Skeletal muscle tissue (tissue), 4 donors: ENCODE measurements around the gene ARHGEF6. TPM values are rescaled to one million over a fixed set of nuclear protein-coding genes. Genes with fewer than 3 reads are reported as not detected.
"Not testable (repeated sequence)": the region's sequence is repeated elsewhere in the genome, so short reads cannot be mapped to it uniquely, and the experiment has no call there.

ENCODE experiments used
- H3K27ac ChIP-seq: one replicate; pipeline ENCODE4 v1.7.0; 2013; ENCODE audit warnings: mild to moderate bottlenecking, low read depth, low read length, inconsistent platforms
- H3K27me3 ChIP-seq, 3 donors: one replicate each; pipeline ENCODE4 v1.7.0; 2013; ENCODE audit warnings: low read length in 3 of 3; ENCODE audit not compliant: control insufficient read depth in 3 of 3, insufficient read depth in 3 of 3
- H3K36me3 ChIP-seq, 3 donors: one replicate each; pipeline ENCODE4 v1.7.0; 2013; ENCODE audit warnings: low read length in 3 of 3; ENCODE audit not compliant: control insufficient read depth in 3 of 3, insufficient read depth in 3 of 3
- H3K4me1 ChIP-seq, 3 donors: one replicate each; pipeline ENCODE4 v1.7.0; 2013; ENCODE audit warnings: low read length in 3 of 3, mild to moderate bottlenecking in 3 of 3; ENCODE audit not compliant: control insufficient read depth in 3 of 3, insufficient read depth in 3 of 3
- H3K4me3 ChIP-seq, 3 donors: one replicate each; pipeline ENCODE4 v1.7.0; 2013; ENCODE audit warnings: low read length in 3 of 3
- H3K9ac ChIP-seq, 3 donors: one replicate each; pipeline ENCODE4 v1.7.0; 2013; ENCODE audit warnings: low read length in 3 of 3, mild to moderate bottlenecking in 3 of 3, moderate library complexity in 2 of 3, low read depth in 1 of 3
- H3K9me3 ChIP-seq, 3 donors: one replicate each; pipeline ENCODE4 v1.7.0; 2013; ENCODE audit warnings: low read length in 3 of 3; ENCODE audit not compliant: control insufficient read depth in 3 of 3
- total RNA-seq: library from RNA; depleted of rRNA; stranded (reverse); fragments of >200 nt; gene quantifications from one replicate; pipeline ENCODE4 v1.2.3, GENCODE V29; 2014
- donor health status: Osteomylitis.

ARHGEF6 gene
- total RNA-seq, 1 donor from 2014 or later, result 25.6 TPM

- Histone ChIP-seq H3K27ac (no peak overlapping the region), H3K36me3 (no peaks in the 10 kb centered on the region), H3K9ac (no peak overlapping the region), H3K27me3 (no peaks in the 10 kb centered on the region), H3K4me1 (no peaks in the 10 kb centered on the region), H3K4me3 (no peak overlapping the region), H3K9me3 (no peaks in the 10 kb centered on the region)
These were observed 9.1 kb upstream of the ARHGEF6 start for GRCh38 chrX:136789856-136790255.

DNA sequence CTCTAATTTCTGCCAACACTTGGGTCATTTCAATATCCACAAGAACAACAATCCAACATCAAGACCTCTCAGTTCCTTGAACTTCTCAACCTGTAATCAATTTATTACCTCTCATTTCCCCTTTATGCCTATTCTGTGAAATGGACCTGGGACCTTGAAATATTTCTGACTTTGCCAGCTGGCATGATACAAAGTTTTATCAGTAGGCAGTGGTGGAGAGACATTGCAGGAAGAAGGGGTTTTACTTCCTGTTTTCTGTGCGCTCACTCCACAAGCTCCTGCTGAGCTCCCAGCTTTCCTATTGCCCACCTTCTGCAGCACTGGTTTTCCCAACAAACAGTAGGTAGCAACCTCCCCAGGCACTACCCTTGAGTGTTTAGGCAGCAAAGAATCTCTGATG lies 3.5 kb upstream of the ARHGEF6 start:
- Histone ChIP-seq H3K36me3 (no peaks in the 10 kb centered on the region), H3K27ac (no peak overlapping the region), H3K9ac (no peak overlapping the region), H3K4me1 (peaks cover 0 to 8% (median 4%) of the 10 kb centered on the region in 3 donors), H3K4me3 (no peak overlapping the region), H3K9me3 (no peaks in the 10 kb centered on the region), H3K27me3 (no peaks in the 10 kb centered on the region)

DNA sequence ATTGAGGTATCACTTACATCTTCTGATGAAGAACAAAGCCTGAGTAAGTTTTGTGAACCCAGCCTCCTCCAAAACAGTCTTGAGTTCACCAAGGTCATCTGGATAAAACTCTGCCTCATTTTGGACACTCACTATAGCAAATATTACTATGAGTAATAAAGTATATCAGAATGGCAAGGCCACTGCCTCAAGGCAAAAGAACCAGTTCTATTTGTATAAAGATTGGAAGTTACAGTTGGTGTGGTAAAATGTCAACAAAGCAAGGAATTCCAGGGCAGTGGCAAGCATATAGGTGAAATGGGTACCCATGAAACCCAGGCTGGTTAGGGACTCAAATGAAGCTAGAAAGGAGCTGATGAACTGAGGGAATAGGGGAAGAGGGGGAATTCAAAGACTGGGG lies 2.4 kb upstream of the ARHGEF6 start:
- Histone ChIP-seq H3K27me3 (no peaks in the 10 kb centered on the region), H3K36me3 (no peaks in the 10 kb centered on the region), H3K27ac (no peak overlapping the region), H3K9me3 (no peaks in the 10 kb centered on the region), H3K4me1 (peaks cover 0 to 16% (median 7%) of the 10 kb centered on the region in 3 donors), H3K4me3 (no peak overlapping the region), H3K9ac (no peak overlapping the region)

DNA sequence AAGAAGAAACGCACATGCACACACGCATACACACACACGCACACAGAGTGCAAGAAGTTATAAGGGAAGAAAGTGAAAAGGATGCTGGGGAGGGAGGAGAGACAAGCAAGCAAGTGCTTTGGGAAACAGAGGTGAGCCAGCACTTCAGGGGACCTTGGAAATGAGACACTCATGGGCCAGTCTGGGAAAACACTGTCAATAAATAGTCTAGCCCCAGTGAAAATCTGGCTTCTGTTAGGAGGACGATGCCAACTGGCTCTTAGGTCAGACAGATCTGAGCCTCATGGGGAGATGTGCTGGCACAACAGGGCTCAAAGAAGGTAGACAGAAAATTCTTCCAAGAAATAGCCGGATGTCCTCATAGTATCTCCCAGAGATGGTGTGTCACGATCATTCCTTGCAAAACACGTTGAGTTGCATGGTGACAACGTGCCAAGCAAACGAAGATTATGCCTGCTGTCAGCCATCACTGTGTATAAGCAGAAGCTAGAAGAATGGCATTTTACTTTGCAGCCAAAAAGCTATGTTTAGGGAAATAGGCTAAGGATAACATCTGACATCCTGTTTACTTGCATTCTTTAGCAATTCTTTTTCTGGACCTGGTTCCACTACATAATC lies 557 bp upstream of the ARHGEF6 start:
- H3K27ac ChIP-seq, result peak overlapping the region; percentile 43
- peak overlapping the region; percentile 63 to 78 (median 73) for H3K4me3 ChIP-seq
- no peaks in the 10 kb centered on the region for H3K9me3 ChIP-seq
- peaks cover 0 to 16% (median 7%) of the 10 kb centered on the region in 3 donors for H3K4me1 ChIP-seq
- H3K9ac ChIP-seq, result peak overlapping the region; percentile 64 to 78 (median 65)
- H3K27me3 ChIP-seq, result no peaks in the 10 kb centered on the region
- H3K36me3 ChIP-seq, result no peaks in the 10 kb centered on the region

DNA sequence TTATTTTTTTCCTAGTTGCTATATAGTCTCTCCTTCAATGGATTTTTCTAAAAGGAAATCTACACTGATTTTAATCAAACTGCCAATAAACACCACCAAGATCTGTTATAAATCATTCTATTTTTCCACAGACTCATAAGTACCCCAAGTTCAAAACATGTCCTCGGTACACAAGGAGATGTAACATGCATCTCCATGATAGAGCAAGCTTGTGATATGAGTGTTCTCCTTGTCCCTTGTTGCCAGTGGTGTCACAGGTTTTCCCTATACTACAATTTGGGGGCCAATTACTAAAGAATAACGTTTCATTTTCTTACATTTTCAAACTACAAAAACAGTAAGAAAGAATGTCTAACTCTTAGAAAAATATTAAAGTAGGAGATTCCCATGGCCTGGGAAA lies 491 bp downstream of the ARHGEF6 start:
- Histone ChIP-seq H3K4me1 (peaks cover 0 to 16% (median 7%) of the 10 kb centered on the region in 3 donors), H3K9ac (peak overlapping the region; percentile 64 to 78 (median 65))

GRCh38 chrX:136779346-136779781 lies 1.4 kb downstream of the ARHGEF6 start:
- peak overlapping the region; percentile 61 to 78 (median 73) for H3K4me3 ChIP-seq
- H3K9me3 ChIP-seq, result no peaks in the 10 kb centered on the region
- H3K27me3 ChIP-seq, result no peaks in the 10 kb centered on the region
- H3K36me3 ChIP-seq, result no peaks in the 10 kb centered on the region
- H3K27ac ChIP-seq, result peak overlapping the region; percentile 34
- peak overlapping the region; percentile 28 to 78 (median 65) for H3K9ac ChIP-seq
- H3K4me1 ChIP-seq, result peaks cover 0 to 16% (median 7%) of the 10 kb centered on the region in 3 donors

More for the DNA sequence above, 491 bp downstream of the ARHGEF6 start:
- Histone ChIP-seq H3K36me3 (no peaks in the 10 kb centered on the region), H3K4me3 (peak overlapping the region; percentile 63 to 78 (median 73)), H3K27me3 (no peaks in the 10 kb centered on the region), H3K27ac (peak overlapping the region; percentile 43), H3K9me3 (no peaks in the 10 kb centered on the region)

DNA sequence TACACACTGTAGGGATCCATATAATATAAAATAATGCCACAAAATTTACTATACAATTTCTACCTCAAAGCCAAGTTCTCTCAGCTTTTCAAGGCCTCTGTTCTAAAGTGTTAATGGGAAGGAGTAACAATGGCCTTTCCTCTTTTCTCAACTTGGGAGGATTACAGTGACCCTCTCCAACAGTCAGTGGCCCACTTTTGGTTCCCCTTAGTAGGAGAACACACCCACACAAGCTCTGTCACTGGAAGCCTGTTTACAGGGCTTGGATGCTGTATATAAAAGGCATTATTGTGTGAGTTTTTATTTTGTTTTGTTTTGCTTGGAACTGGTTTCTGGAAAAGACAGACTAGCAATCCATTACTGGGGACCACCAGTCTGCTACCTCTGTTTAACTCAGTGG lies 1.8 kb downstream of the ARHGEF6 start:
- peak overlapping the region; percentile 37 to 78 (median 73) for H3K4me3 ChIP-seq

DNA sequence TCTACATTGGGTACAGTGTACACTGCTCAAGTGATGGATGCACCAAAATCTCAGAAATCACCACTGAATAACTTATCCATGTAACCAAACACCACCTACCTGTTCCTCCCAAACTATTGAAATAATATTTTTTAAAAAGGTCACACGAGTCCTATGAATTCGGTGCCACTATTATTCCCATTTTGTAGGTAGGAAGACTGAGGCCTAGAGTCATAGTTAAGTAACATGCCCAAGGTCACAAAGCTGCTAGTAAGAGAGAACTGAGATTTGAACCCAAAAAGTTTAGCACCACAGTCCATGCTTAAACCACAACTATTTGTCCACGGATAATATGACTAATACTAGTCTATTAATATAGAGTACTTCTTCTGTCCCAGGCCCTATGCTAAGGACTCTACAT lies 2.7 kb downstream of the ARHGEF6 start:
- H3K9me3 ChIP-seq, result no peaks in the 10 kb centered on the region
- no peak overlapping the region for H3K4me3 ChIP-seq
- no peaks in the 10 kb centered on the region for H3K36me3 ChIP-seq
- no peaks in the 10 kb centered on the region for H3K27me3 ChIP-seq
- no peak overlapping the region for H3K9ac ChIP-seq
- H3K27ac ChIP-seq, result no peak overlapping the region
- H3K4me1 ChIP-seq, result peaks cover 0 to 16% (median 7%) of the 10 kb centered on the region in 3 donors

More for the DNA sequence above, 1.8 kb downstream of the ARHGEF6 start:
- H3K27me3 ChIP-seq, result no peaks in the 10 kb centered on the region
- H3K9me3 ChIP-seq, result no peaks in the 10 kb centered on the region
- H3K27ac ChIP-seq, result peak overlapping the region; percentile 34
- no peaks in the 10 kb centered on the region for H3K36me3 ChIP-seq
- H3K4me1 ChIP-seq, result peaks cover 0 to 16% (median 7%) of the 10 kb centered on the region in 3 donors
- no peak overlapping the region for H3K9ac ChIP-seq

DNA sequence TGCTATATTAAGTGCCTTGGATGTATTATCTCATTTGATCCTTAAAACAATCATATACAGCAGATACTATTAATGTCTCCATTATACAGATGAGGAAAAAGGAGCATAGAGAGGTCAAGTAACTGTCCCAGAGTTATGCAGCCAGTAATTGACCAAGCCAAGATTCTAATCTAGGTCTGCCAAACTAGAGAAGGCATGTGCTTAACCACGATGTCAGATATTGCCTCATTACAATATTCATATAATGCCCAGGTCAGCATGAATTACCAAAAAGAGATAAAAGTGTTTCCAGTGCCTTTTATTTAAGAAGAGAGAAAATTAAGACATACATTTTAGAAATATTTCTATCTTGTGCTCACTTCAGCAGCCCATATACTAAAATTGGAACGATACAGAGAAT lies 7.1 kb downstream of the ARHGEF6 start:
- H3K36me3 ChIP-seq, result no peaks in the 10 kb centered on the region
- H3K27ac ChIP-seq, result no peak overlapping the region
- no peaks in the 10 kb centered on the region for H3K9me3 ChIP-seq
- H3K4me1 ChIP-seq, result peaks cover 0 to 5% (median 2%) of the 10 kb centered on the region in 3 donors
- H3K4me3 ChIP-seq, result no peak overlapping the region
- H3K9ac ChIP-seq, result no peak overlapping the region
- no peaks in the 10 kb centered on the region for H3K27me3 ChIP-seq

DNA sequence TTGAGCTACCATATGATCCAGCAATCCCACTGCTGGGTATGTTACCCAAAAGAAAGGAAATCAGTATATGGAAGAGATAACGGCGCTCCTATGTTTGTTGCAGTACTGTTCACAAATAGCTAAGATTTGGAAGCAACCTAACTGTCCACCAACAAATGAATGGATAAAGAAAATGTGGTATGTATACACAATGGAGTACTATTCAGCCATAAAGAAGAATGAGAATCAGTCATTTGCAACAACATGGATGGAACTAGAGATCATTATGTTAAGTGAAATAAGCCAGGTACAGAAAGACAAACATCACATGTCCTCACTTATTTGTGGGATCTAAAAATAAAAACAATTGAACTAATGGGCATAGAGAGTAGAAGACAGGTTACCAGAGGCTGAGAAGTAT lies 8.9 kb downstream of the ARHGEF6 start:
- not testable (repeated sequence) for H3K27ac ChIP-seq, H3K9me3 ChIP-seq, H3K9ac ChIP-seq, H3K4me1 ChIP-seq, H3K27me3 ChIP-seq, H3K4me3 ChIP-seq, H3K36me3 ChIP-seq
